CD14-positive monocyte (primary cell): ENCODE data around the gene TRAF3. TPM values are rescaled to one million over a fixed set of nuclear protein-coding genes. Genes with fewer than 3 reads are reported as not detected.

Experiments
- DNase-seq, 3 donors: peaks; one replicate each; pipeline ENCODE4 v3.0.0-alpha.2; 2011 to 2022
- H2AFZ ChIP-seq: 2 replicates; pipeline ENCODE4 v1.6.0; 2012; ENCODE audit warnings: mild to moderate bottlenecking, low read depth, low read length, inconsistent platforms; ENCODE audit not compliant: insufficient read depth, poor library complexity, severe bottlenecking
- H3K27ac ChIP-seq, 2 donors: 1 replicate in 1 of 2; 2 replicates in 1 of 2; pipeline ENCODE4 v1.5.1; 2012 to 2013; ENCODE audit warnings: low read length in 2 of 2, control low read depth in 1 of 2, inconsistent platforms in 1 of 2, low read depth in 1 of 2, mild to moderate bottlenecking in 1 of 2
- H3K27me3 ChIP-seq, 2 donors: one replicate each; pipeline versions ENCODE4 v1.6.0 to v1.6.1; 2011 to 2013; ENCODE audit warnings: low read length in 2 of 2; ENCODE audit not compliant: control insufficient read depth in 2 of 2, insufficient read depth in 2 of 2
- H3K36me3 ChIP-seq, 2 donors: replicated peaks in 1 of 2; 1 replicate in 1 of 2; 2 replicates in 1 of 2; pipeline versions ENCODE4 v1.5.1 to v1.6.1; 2012 to 2013; ENCODE audit warnings: low read length in 2 of 2, control low read depth in 1 of 2, inconsistent platforms in 1 of 2, mild to moderate bottlenecking in 1 of 2; ENCODE audit not compliant: insufficient read depth in 2 of 2, control insufficient read depth in 1 of 2
- H3K4me1 ChIP-seq, 2 donors: 1 replicate in 1 of 2; 2 replicates in 1 of 2; pipeline versions ENCODE4 v1.5.1 to v1.6.1; 2012 to 2013; ENCODE audit warnings: low read length in 2 of 2, control low read depth in 1 of 2, inconsistent platforms in 1 of 2, mild to moderate bottlenecking in 1 of 2, moderate library complexity in 1 of 2; ENCODE audit not compliant: insufficient read depth in 2 of 2, control insufficient read depth in 1 of 2
- H3K4me2 ChIP-seq: replicated peaks from 2 replicates; pipeline ENCODE3; 2012; ENCODE audit warnings: low read length, moderate library complexity, mild to moderate bottlenecking; ENCODE audit not compliant: poor library complexity, severe bottlenecking; ENCODE audit errors: extremely low read depth
- H3K4me3 ChIP-seq, 3 experiments: fragments of 200-600 bp in 1 of 3; sonication (generic) in 1 of 3; replicated peaks in 1 of 3; 1 replicate in 2 of 3; 2 replicates in 1 of 3; pipeline ENCODE4 v1.5.1; 2011 to 2013; ENCODE audit warnings: low read length in 3 of 3, mild to moderate bottlenecking in 3 of 3, control low read depth in 2 of 3, low read depth in 2 of 3, inconsistent platforms in 1 of 3, moderate library complexity in 1 of 3
- H3K79me2 ChIP-seq: 2 replicates; pipeline ENCODE4 v1.6.0; 2012; ENCODE audit warnings: mild to moderate bottlenecking, control low read depth, inconsistent platforms, low read length, moderate library complexity; ENCODE audit not compliant: insufficient read depth
- H3K9ac ChIP-seq: 2 replicates; pipeline ENCODE4 v1.6.0; 2017; ENCODE audit warnings: low read length, mild to moderate bottlenecking; ENCODE audit not compliant: insufficient read depth, poor library complexity, severe bottlenecking
- H3K9me3 ChIP-seq, 2 donors: replicated peaks in 1 of 2; 1 replicate in 1 of 2; 2 replicates in 1 of 2; pipeline versions ENCODE4 v1.5.1 to v1.6.1; 2012 to 2013; ENCODE audit warnings: low read length in 2 of 2, control low read depth in 1 of 2; ENCODE audit not compliant: control insufficient read depth in 1 of 2, insufficient read depth in 1 of 2
- H4K20me1 ChIP-seq: 2 replicates; pipeline ENCODE4 v1.6.0; 2012; ENCODE audit warnings: mild to moderate bottlenecking, low read length, control low read depth, moderate library complexity; ENCODE audit not compliant: insufficient read depth
- H3K27ac Mint-ChIP-seq, 7 donors: one replicate each; pipeline ENCODE4 v1.8.0; 2020; ENCODE audit warnings: mild to moderate bottlenecking in 7 of 7, mixed read lengths in 7 of 7, moderate library complexity in 6 of 7, inconsistent platforms in 2 of 7
- H3K27me3 Mint-ChIP-seq, 3 donors: one replicate each; pipeline ENCODE4 v1.8.0; 2021 to 2022; ENCODE audit warnings: low read depth in 3 of 3, mild to moderate bottlenecking in 3 of 3, mixed read lengths in 3 of 3, moderate library complexity in 3 of 3, inconsistent platforms in 1 of 3
- H3K36me3 Mint-ChIP-seq, 2 donors: one replicate each; pipeline ENCODE4 v1.8.0; 2020; ENCODE audit warnings: mixed read lengths in 2 of 2, inconsistent platforms in 1 of 2, mild to moderate bottlenecking in 1 of 2
- H3K4me1 Mint-ChIP-seq: one replicate; pipeline ENCODE4 v1.8.0; 2020; ENCODE audit warnings: mild to moderate bottlenecking, mixed read lengths
- H3K4me3 Mint-ChIP-seq, 2 donors: one replicate each; pipeline ENCODE4 v1.8.0; 2020; ENCODE audit warnings: mild to moderate bottlenecking in 2 of 2, mixed read lengths in 2 of 2, moderate library complexity in 1 of 2
- H3K9me3 Mint-ChIP-seq, 7 donors: one replicate each; pipeline ENCODE4 v1.8.0; 2020 to 2022; ENCODE audit warnings: mixed read lengths in 7 of 7, mild to moderate bottlenecking in 6 of 7, moderate library complexity in 6 of 7, inconsistent platforms in 2 of 7
- WGBS: methylation state at CpG from one replicate; pipeline ENCODE4 v1.1.5; 2013; ENCODE audit warnings: missing lambda C conversion rate; ENCODE audit not compliant: insufficient coverage; 5-methylcytosine and 5-hydroxymethylcytosine counted together
- intact Hi-C, 2 donors: fragments of 100-400 bp; cut with micrococcal nuclease; formaldehyde crosslinking; loops; one replicate each; pipeline versions ENCODE4 v1.15.0 to v1.15.1; 2023
- polyA plus RNA-seq, 3 donors: library from polyadenylated mRNA; depleted of rRNA in 1 of 3; unstranded in 2 of 3; stranded (reverse) in 1 of 3; fragments of 300-500 nt in 2 of 3; fragments of >200 nt in 1 of 3; fragmentation: Illumina TruSeq in 2 of 3; gene quantifications; 1 replicate in 2 of 3; 2 replicates in 1 of 3; pipeline ENCODE4 v1.2.3, GENCODE V29; 2012 to 2021
- TF ChIP-seq, protein P1 (sequence below): fragments of 200-600 bp; IDR thresholded peaks from one replicate; pipeline ENCODE4 v1.8.0; 2022; ENCODE audit warnings: antibody characterized with exemption, mild to moderate bottlenecking

TRAF3 gene
- polyA plus RNA-seq, 3 donors, result 12.0 to 37.6 (median 17.3) TPM

DNA sequence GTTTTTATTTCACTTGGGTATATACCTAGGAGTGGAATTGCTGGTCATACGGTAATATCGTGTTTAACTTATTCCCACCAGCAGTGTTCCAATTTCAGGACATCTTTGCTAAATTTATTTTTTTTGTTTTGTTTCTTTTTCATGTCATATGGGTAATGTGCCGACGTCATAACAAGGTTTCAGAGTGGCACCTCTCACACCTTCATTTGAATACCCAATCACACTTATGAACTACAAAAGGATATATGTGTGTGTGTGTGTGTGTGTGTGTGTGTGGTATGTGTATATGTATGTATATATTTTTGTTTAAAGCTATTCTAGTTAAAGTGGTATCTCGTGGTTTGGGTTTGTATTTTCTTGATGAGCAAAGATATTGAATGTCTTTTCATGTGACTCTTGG, 12.1 kb downstream of the TRAF3 start:
- H3K4me1 ChIP-seq, result peaks cover 26 to 44% of the 10 kb centered on the region in 2 donors
- no peaks in the 10 kb centered on the region for H3K36me3 ChIP-seq
- H3K4me2 ChIP-seq, result no peak overlapping the region
- Mint-ChIP-seq H3K27me3 (peaks cover 0 to 2% (median 0%) of the 10 kb centered on the region in 3 donors), H3K4me3 (no peak overlapping the region), H3K4me1 (peaks cover 51% of the 10 kb centered on the region), H3K36me3 (peaks cover 24 to 37% of the 10 kb centered on the region in 2 donors), H3K27ac (no peak overlapping the region), H3K9me3 (peaks cover 3 to 12% (median 8%) of the 10 kb centered on the region in 7 donors)
- H3K79me2 ChIP-seq, result peaks cover 98% of the 10 kb centered on the region
- H3K27ac ChIP-seq, result no peak overlapping the region
- intact Hi-C loops, result no loop called here
- peaks cover 4 to 13% of the 10 kb centered on the region in 2 donors for H3K9me3 ChIP-seq
- no peak overlapping the region for H2AFZ ChIP-seq
- DNase-seq, result no peak
- TF ChIP-seq, protein P1, sequence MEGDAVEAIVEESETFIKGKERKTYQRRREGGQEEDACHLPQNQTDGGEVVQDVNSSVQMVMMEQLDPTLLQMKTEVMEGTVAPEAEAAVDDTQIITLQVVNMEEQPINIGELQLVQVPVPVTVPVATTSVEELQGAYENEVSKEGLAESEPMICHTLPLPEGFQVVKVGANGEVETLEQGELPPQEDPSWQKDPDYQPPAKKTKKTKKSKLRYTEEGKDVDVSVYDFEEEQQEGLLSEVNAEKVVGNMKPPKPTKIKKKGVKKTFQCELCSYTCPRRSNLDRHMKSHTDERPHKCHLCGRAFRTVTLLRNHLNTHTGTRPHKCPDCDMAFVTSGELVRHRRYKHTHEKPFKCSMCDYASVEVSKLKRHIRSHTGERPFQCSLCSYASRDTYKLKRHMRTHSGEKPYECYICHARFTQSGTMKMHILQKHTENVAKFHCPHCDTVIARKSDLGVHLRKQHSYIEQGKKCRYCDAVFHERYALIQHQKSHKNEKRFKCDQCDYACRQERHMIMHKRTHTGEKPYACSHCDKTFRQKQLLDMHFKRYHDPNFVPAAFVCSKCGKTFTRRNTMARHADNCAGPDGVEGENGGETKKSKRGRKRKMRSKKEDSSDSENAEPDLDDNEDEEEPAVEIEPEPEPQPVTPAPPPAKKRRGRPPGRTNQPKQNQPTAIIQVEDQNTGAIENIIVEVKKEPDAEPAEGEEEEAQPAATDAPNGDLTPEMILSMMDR, result no peak
- no peak overlapping the region for H3K4me3 ChIP-seq
- H3K27me3 ChIP-seq, result no peaks in the 10 kb centered on the region
- WGBS, result no CpG with 5 or more reads among the region's 5 CpGs
- H4K20me1 ChIP-seq, result peaks cover 100% of the 10 kb centered on the region
- no peak overlapping the region for H3K9ac ChIP-seq

DNA sequence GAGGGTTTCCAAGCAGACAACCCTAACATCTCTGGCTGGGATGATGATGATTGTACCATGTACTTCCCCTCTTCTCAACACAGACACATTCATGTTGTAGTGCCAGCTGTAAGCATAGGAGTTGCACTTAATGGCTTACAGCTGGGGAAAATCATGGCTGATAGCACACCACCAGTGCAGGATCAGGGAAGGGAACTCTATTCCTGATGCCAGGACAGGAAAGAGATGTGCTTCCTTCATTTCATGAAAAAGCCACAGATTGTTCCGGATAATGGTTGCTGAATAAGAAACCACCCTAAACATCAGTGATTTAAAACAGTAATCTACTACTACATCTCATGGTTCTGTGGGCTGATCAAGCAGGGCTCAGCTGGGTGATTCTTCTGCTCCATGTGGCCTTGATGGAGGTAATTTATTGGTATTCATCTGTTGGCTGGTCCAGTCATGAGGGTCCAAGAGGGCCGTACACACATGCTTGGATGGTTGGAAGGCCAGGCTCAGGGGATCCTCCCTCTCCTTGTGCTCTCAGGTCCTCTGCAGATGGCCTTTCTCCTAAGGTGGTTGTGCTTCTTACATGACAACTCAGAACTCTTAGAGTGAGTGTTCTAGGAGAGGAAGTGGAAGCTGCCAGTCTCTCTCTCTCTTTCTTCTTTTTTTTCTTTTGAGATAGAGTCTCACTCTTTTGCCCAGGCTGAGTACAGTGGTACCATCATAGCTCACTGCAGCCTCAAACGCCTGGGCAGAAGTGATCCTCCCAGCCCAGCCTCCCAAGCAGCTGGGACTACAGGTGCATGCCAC, 16.5 kb downstream of the TRAF3 start:
- Histone ChIP-seq H4K20me1 (peaks cover 100% of the 10 kb centered on the region), H3K4me3 (no peak overlapping the region), H3K27me3 (no peaks in the 10 kb centered on the region), H3K4me2 (no peak overlapping the region), H3K4me1 (peaks cover 21 to 23% of the 10 kb centered on the region in 2 donors), H3K79me2 (peaks cover 100% of the 10 kb centered on the region), H3K9me3 (peaks cover 4 to 13% of the 10 kb centered on the region in 2 donors), H2AFZ (no peak overlapping the region), H3K27ac (peak overlapping the region; percentile 41 to 89), H3K36me3 (peaks cover 3 to 22% of the 10 kb centered on the region in 2 donors), H3K9ac (no peak overlapping the region)
- Mint-ChIP-seq H3K36me3 (peaks cover 29 to 47% of the 10 kb centered on the region in 2 donors), H3K27ac (peak overlapping the region; percentile 69 to 97 (median 88)), H3K4me1 (peaks cover 29% of the 10 kb centered on the region), H3K4me3 (no peak overlapping the region), H3K27me3 (peaks cover 0 to 2% (median 0%) of the 10 kb centered on the region in 3 donors), H3K9me3 (peaks cover 3 to 12% (median 8%) of the 10 kb centered on the region in 7 donors)
- DNase-seq, result no peak
- TF ChIP-seq, protein P1, result no peak
- 94% methylated on average over 2 of the region's 3 CpGs for WGBS
- intact Hi-C loops, result no loop called here
